Measurements from ENCODE around the gene AKT1. TPM values are rescaled to one million over a fixed set of nuclear protein-coding genes. Genes with fewer than 3 reads are reported as not detected.

The AKT1 gene
- total RNA-seq, 4 donors from 2014 or later: 44.4 to 70.4 (median 57.0) TPM

- Histone ChIP-seq H3K4me1 (peaks cover 0 to 10% of the 10 kb centered on the region in 2 donors), H3K9me3 (no peaks in the 10 kb centered on the region), H3K36me3 (peaks cover 0 to 6% of the 10 kb centered on the region in 2 donors), H3K27ac (no peak overlapping the region), H3K4me3 (no peak overlapping the region), H3K27me3 (no peaks in the 10 kb centered on the region)
- ATAC-seq (no peak), DNase-seq (no peak)
- in situ Hi-C loops (cut with MboI; ENCODE audit: low sequenced_read_pairs in 4 of 4): no loop called here
- intact Hi-C loops (cut with DNase I; ENCODE audit: low total_unique reads): no loop called here
- TF ChIP-seq CTCF (IDR thresholded peaks at IDR 0.05 in 4 of 5, conservative IDR thresholded peaks at IDR 0.05 in 1 of 5) (no peak), POLR2A (IDR thresholded peaks at IDR 0.05) (no peak)
Measured at GRCh38 chr14:104784846-104785707, 10.5 kb downstream of the AKT1 start.

DNA sequence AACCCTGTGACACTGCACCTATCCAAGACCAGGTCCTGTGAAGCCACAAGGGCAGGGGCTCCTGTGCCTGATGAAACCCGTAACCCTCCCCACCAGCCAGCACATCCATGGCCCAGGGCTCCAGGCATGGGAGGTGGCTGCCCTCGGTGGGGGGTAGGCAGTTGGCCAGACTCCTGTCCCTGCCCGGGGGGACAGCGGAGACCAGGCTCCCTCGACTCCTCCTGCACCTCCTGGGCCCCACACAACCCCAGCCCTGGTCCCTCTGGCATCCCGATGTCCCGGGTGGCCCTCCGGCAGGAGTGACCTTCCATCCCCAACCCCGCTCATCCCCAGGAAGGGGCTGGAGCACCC lies 11.4 kb downstream of the AKT1 start:
- no peak for DNase-seq
- intact Hi-C loops (cut with DNase I; ENCODE audit: low total_unique reads): no loop called here
- TF ChIP-seq CTCF (IDR thresholded peaks at IDR 0.05 in 4 of 5, conservative IDR thresholded peaks at IDR 0.05 in 1 of 5): no peak
- no peak for TF ChIP-seq POLR2A (IDR thresholded peaks at IDR 0.05)
- H3K9me3 ChIP-seq: no peaks in the 10 kb centered on the region
- H3K27me3 ChIP-seq: no peaks in the 10 kb centered on the region
- no peak overlapping the region for H3K27ac ChIP-seq
- H3K4me3 ChIP-seq: no peak overlapping the region
- ATAC-seq: no peak
- H3K36me3 ChIP-seq: no peaks in the 10 kb centered on the region
- H3K4me1 ChIP-seq: peaks cover 0 to 10% of the 10 kb centered on the region in 2 donors
- in situ Hi-C loops (cut with MboI; ENCODE audit: low sequenced_read_pairs in 4 of 4): no loop called here

DNA sequence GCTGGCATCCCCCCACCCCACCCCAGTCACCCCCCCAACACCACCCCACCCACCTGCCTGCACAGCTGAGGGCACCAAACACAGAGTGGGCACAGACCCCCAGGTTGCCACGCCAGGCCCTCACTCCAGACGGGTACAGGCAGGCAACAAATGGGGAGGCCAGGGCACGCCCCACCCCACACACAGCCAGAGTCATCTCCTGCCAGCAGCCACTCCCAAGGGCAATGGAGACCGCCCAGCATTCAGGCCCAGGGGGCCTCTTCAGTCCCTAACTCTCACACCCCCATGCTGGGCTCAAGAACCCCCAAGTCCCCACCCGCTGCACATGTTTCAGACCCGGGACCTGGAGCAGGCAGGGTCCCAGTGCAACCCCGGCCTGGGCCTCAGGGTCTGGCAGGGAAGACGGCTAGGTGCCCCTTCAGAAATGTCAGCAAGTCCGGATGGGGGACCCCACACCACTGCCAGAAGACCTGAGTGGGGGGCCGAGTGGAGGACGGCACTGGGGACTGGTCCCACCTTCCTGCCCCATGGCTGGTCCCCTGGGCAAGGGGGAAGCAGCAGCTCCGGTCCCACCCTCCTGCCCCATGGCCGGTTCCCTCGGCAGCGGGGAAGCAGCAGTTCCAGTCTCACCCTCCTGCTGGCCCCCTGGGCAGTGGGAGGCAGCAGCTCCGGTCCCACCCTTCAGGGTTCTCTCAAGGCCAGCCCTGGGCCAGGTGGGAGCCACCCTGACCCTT lies 11.9 kb downstream of the AKT1 start:
- Histone ChIP-seq H3K27me3 (no peaks in the 10 kb centered on the region), H3K4me3 (no peak overlapping the region), H3K4me1 (peaks cover 0 to 10% of the 10 kb centered on the region in 2 donors), H3K36me3 (no peaks in the 10 kb centered on the region), H3K9me3 (no peaks in the 10 kb centered on the region), H3K27ac (no peak overlapping the region)
- TF ChIP-seq POLR2A (IDR thresholded peaks at IDR 0.05) (no peak), CTCF (IDR thresholded peaks at IDR 0.05 in 4 of 5, conservative IDR thresholded peaks at IDR 0.05 in 1 of 5) (no peak)
- no peak for ATAC-seq
- DNase-seq: no peak
- intact Hi-C loops (cut with DNase I; ENCODE audit: low total_unique reads) (no loop called here), in situ Hi-C loops (cut with MboI; ENCODE audit: low sequenced_read_pairs in 4 of 4) (no loop called here)

DNA sequence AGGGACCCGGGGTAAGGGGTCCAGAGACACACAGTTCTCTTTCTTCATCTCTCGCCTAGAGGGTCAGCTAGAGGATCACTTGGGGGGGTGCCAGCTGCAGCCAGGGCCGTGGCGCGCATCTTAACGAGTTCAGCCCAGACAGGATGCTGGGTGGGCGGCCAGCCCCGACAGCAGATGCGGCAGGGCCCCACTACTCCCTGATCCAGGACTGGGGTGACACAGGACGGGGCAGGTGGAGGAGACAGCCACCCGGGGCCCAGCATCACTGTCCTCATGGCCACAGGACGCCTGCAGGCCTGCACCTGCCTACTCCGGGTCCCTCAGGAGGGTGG lies 12.8 kb downstream of the AKT1 start:
- DNase-seq: no peak
- H3K4me3 ChIP-seq: no peak overlapping the region
- H3K4me1 ChIP-seq: peaks cover 0 to 10% of the 10 kb centered on the region in 2 donors
- no peak overlapping the region for H3K27ac ChIP-seq
- ATAC-seq: no peak
- in situ Hi-C loops (cut with MboI; ENCODE audit: low sequenced_read_pairs in 4 of 4): no loop called here
- H3K36me3 ChIP-seq: no peaks in the 10 kb centered on the region
- no peak for TF ChIP-seq POLR2A (IDR thresholded peaks at IDR 0.05)
- no peak for TF ChIP-seq CTCF (IDR thresholded peaks at IDR 0.05 in 4 of 5, conservative IDR thresholded peaks at IDR 0.05 in 1 of 5)
- intact Hi-C loops (cut with DNase I; ENCODE audit: low total_unique reads): no loop called here
- no peaks in the 10 kb centered on the region for H3K27me3 ChIP-seq
- no peaks in the 10 kb centered on the region for H3K9me3 ChIP-seq
